ENCODE measurements around the gene DDX1. TPM values are rescaled to one million over a fixed set of nuclear protein-coding genes. Genes with fewer than 3 reads are reported as not detected.
"Not testable (repeated sequence)": the region's sequence is repeated elsewhere in the genome, so short reads cannot be mapped to it uniquely, and the experiment has no call there.

Gene DDX1
- total and polyA plus RNA-seq, 2 of the 4 experiments (the other 2 are of a cell fraction), result 73.6 to 74.9 TPM

DNA sequence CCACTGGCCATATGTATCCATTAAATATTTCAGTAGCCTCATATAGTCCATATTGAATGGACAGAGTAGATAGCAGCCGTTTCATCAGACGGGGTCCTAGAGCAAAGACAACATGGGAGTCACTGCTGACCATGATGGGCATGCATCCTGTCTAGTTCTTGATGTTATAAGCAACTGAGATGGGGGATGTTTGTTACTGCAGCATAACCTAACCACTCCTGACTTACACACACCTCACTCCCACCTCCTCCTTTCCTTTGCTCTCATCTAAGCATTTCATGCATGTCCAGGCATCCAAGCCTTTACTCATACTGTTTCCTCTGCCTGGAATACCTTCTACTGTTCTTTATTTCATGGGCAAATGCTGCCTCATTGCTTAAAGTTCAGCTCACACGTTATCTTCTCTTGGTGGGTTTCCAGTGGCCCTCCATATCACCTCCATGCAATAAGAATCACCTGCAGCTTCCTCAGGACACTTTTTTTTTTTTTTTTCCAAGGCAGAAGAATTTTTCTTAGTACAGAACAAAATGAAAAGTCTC, 87.8 kb downstream of the DDX1 start:
- no peaks in the 10 kb centered on the region for H4K20me1 ChIP-seq (ENCODE audit: insufficient read depth, low read length)
- no peaks in the 10 kb centered on the region for H3K4me1 ChIP-seq (ENCODE audit: control insufficient read depth, insufficient read depth, low read length)
- no peak overlapping the region for H3K9ac ChIP-seq (ENCODE audit: low read depth, low read length)
- no peak overlapping the region for H4K5ac ChIP-seq (ENCODE audit: low read depth, low read length)
- no peak overlapping the region for H2BK15ac ChIP-seq (ENCODE audit: low read depth, low read length)
- no peak overlapping the region for H2BK120ac ChIP-seq (ENCODE audit: low read depth, low read length)
- no peak overlapping the region for H4K8ac ChIP-seq (ENCODE audit: low read depth in 2 of 2, low read length in 2 of 2)
- H3K9me1 ChIP-seq (ENCODE audit: insufficient read depth, low read length), result no peaks in the 10 kb centered on the region
- no peaks in the 10 kb centered on the region for H3K79me1 ChIP-seq (ENCODE audit: low read depth in 1 of 2, low read length in 2 of 2)
- H3K23ac ChIP-seq (ENCODE audit: low read depth, low read length), result no peak overlapping the region
- no peak overlapping the region for H3K56ac ChIP-seq (ENCODE audit: extremely low read depth, insufficient read depth, low read length)
- in situ Hi-C loops (cut with MboI; ENCODE audit: low sequenced_read_pairs), result no loop called here
- H3K27ac ChIP-seq (ENCODE audit: insufficient read depth, low read length), result no peak overlapping the region
- ChIA-PET POLR2A (ENCODE audit: unreplicated experiment) (no interaction called here), CTCF (no interaction called here)
- H2AK5ac ChIP-seq (ENCODE audit: low read depth, low read length), result no peak overlapping the region
- H4K91ac ChIP-seq (ENCODE audit: insufficient read depth, low read depth, low read length), result no peak overlapping the region
- intact Hi-C loops (cut with micrococcal nuclease), result no loop called here
- BruUV-seq (replicated peaks), result no TSS peak
- H3K27me3 ChIP-seq (ENCODE audit: control insufficient read depth, insufficient read depth, low read length), result no peaks in the 10 kb centered on the region
- dilution Hi-C loops (cut with HindIII; ENCODE audit: low sequenced_read_pairs, unreplicated experiment), result no loop called here
- H3K9me3 ChIP-seq (ENCODE audit: control insufficient read depth, insufficient read depth, low read length), result no peaks in the 10 kb centered on the region; the same call in 1 of the 2 replicates
- H3K14ac ChIP-seq (replicated peaks; ENCODE audit: low read depth, low read length), result no peak overlapping the region
- H2BK5ac ChIP-seq (ENCODE audit: low read depth, low read length, poor library complexity, severe bottlenecking), result no peak overlapping the region
- no CpG with 5 or more reads among the region's 3 CpGs for WGBS, 2 experiments (ENCODE audit: extremely low coverage in 2 of 2, insufficient read length in 1 of 2)
- no peaks in the 10 kb centered on the region for H3K36me3 ChIP-seq (ENCODE audit: control insufficient read depth, insufficient read depth, low read length)
- H2AFZ ChIP-seq (replicated peaks; ENCODE audit: low read length, poor library complexity), result no peak overlapping the region
- no peak overlapping the region for H2BK20ac ChIP-seq (ENCODE audit: low read depth, low read length)
- no peak overlapping the region for H3K18ac ChIP-seq (ENCODE audit: low read depth, low read length)
- no peak for TF ChIP-seq CHD1 (IDR thresholded peaks at IDR 0.05; ENCODE audit: low read depth, low read length)
- no peak overlapping the region for H3K4me2 ChIP-seq (ENCODE audit: low read depth, low read length)
- no peak overlapping the region for H3K4ac ChIP-seq (ENCODE audit: low read depth, low read length)
- H2AK9ac ChIP-seq (replicated peaks; ENCODE audit: low read depth, low read length, poor library complexity), result no peak overlapping the region
- H3K4me3 ChIP-seq (ENCODE audit: insufficient read depth, low read depth, low read length), result no peak overlapping the region
- DNase-seq, result no peak
- no peak for ATAC-seq (ENCODE audit: low read depth)

- H3K4me2 ChIP-seq (ENCODE audit: low read depth, low read length); H3K27me3 ChIP-seq (ENCODE audit: control insufficient read depth, insufficient read depth, low read length); H3K79me1 ChIP-seq (ENCODE audit: low read depth in 1 of 2, low read length in 2 of 2); H3K4me1 ChIP-seq (ENCODE audit: control insufficient read depth, insufficient read depth, low read length); in situ Hi-C loops (cut with MboI; ENCODE audit: low sequenced_read_pairs); DNase-seq; H2BK20ac ChIP-seq (ENCODE audit: low read depth, low read length); H2BK5ac ChIP-seq (ENCODE audit: low read depth, low read length, poor library complexity, severe bottlenecking); H2BK15ac ChIP-seq (ENCODE audit: low read depth, low read length); H4K5ac ChIP-seq (ENCODE audit: low read depth, low read length); H3K27ac ChIP-seq (ENCODE audit: insufficient read depth, low read length); H2BK120ac ChIP-seq (ENCODE audit: low read depth, low read length); H3K4me3 ChIP-seq (ENCODE audit: insufficient read depth, low read depth, low read length); H3K14ac ChIP-seq (replicated peaks; ENCODE audit: low read depth, low read length); H4K91ac ChIP-seq (ENCODE audit: insufficient read depth, low read depth, low read length); H3K18ac ChIP-seq (ENCODE audit: low read depth, low read length); H3K36me3 ChIP-seq (ENCODE audit: control insufficient read depth, insufficient read depth, low read length); H3K9me3 ChIP-seq (ENCODE audit: control insufficient read depth, insufficient read depth, low read length); BruUV-seq (replicated peaks); H3K9ac ChIP-seq (ENCODE audit: low read depth, low read length); H3K4ac ChIP-seq (ENCODE audit: low read depth, low read length); H3K9me1 ChIP-seq (ENCODE audit: insufficient read depth, low read length); dilution Hi-C loops (cut with HindIII; ENCODE audit: low sequenced_read_pairs, unreplicated experiment); intact Hi-C loops (cut with micrococcal nuclease); H2AK5ac ChIP-seq (ENCODE audit: low read depth, low read length); H2AK9ac ChIP-seq (replicated peaks; ENCODE audit: low read depth, low read length, poor library complexity); POLR2A ChIA-PET (ENCODE audit: unreplicated experiment); H4K20me1 ChIP-seq (ENCODE audit: insufficient read depth, low read length); H3K56ac ChIP-seq (ENCODE audit: extremely low read depth, insufficient read depth, low read length); CTCF ChIA-PET; H3K23ac ChIP-seq (ENCODE audit: low read depth, low read length); H4K8ac ChIP-seq (ENCODE audit: low read depth in 2 of 2, low read length in 2 of 2); H2AFZ ChIP-seq (replicated peaks; ENCODE audit: low read length, poor library complexity); ATAC-seq (ENCODE audit: low read depth): not testable (repeated sequence)
- no CpG with 5 or more reads among the region's 33 CpGs for WGBS, 2 experiments (ENCODE audit: extremely low coverage in 2 of 2, insufficient read length in 1 of 2)
Observed at GRCh38 chr2:15680132-15680531, 88.5 kb downstream of the DDX1 start.

All from IMR-90 (cell line).